Gastrocnemius medialis (tissue), 4 donors: ENCODE data around the gene FCMR. TPM values are rescaled to one million over a fixed set of nuclear protein-coding genes. Genes with fewer than 3 reads are reported as not detected.

ENCODE experiments used
- ATAC-seq, 2 donors: fragments of 150-250 bp; one replicate each; pipeline ENCODE4 v1.9.1; 2016
- DNase-seq, 2 donors: peaks; one replicate each; pipeline ENCODE4 v3.0.0-alpha.2; 2019
- H3K27ac ChIP-seq, 4 donors: fragments of 200-600 bp; sonication (generic); 1 replicate in 1 of 4; 2 replicates in 3 of 4; pipeline ENCODE4 v1.5.1; 2016 to 2018; ENCODE audit warnings: mild to moderate bottlenecking in 2 of 4, moderate library complexity in 1 of 4
- H3K27me3 ChIP-seq, 3 donors: fragments of 200-600 bp; sonication (generic) in 2 of 3; 1 replicate in 1 of 3; 2 replicates in 2 of 3; pipeline versions ENCODE4 v1.5.1 to v1.6.0; 2016 to 2019; ENCODE audit warnings: mild to moderate bottlenecking in 1 of 3, moderate library complexity in 1 of 3
- H3K36me3 ChIP-seq, 2 donors: fragments of 200-600 bp; sonication (generic) in 1 of 2; one replicate each; pipeline ENCODE4 v1.5.1; 2017 to 2018
- H3K4me1 ChIP-seq, 2 donors: fragments of 200-600 bp; sonication (generic) in 1 of 2; one replicate each; pipeline ENCODE4 v1.5.1; 2016 to 2017; ENCODE audit warnings: mild to moderate bottlenecking in 2 of 2
- H3K4me3 ChIP-seq, 4 donors: fragments of 200-600 bp; sonication (generic) in 3 of 4; 1 replicate in 1 of 4; 2 replicates in 3 of 4; pipeline ENCODE4 v1.5.1; 2016 to 2019; ENCODE audit warnings: mild to moderate bottlenecking in 2 of 4
- H3K9me3 ChIP-seq, 3 donors: fragments of 200-600 bp; sonication (generic) in 2 of 3; 1 replicate in 1 of 3; 2 replicates in 2 of 3; pipeline ENCODE4 v1.5.1; 2016 to 2019
- POLR2A ChIP-seq, 2 donors: fragments of 450-650 bp; IDR thresholded peaks; one replicate each; pipeline ENCODE4 v1.6.1; 2017; ENCODE audit warnings: antibody characterized with exemption in 2 of 2, mild to moderate bottlenecking in 2 of 2, moderate library complexity in 2 of 2
- in situ Hi-C, 4 donors: fragments of 200-750 bp; cut with MboI; loops; one replicate each; pipeline versions ENCODE4 v1.15.0 to v1.8.0; 2017; ENCODE audit warnings: low sequenced_read_pairs in 4 of 4
- intact Hi-C: fragments of 100-400 bp; cut with DNase I; formaldehyde crosslinking; loops from one replicate; pipeline ENCODE4 v1.15.1; 2023; ENCODE audit warnings: low total_unique reads
- total RNA-seq, 4 donors: library from RNA; depleted of rRNA; stranded (reverse); fragments of >200 nt; gene quantifications; one replicate each; pipeline versions ENCODE4 v1.1.0 to v1.2.3, GENCODE V29; 2016
- TF ChIP-seq, protein P1 (sequence below), 5 experiments: fragments of 450-650 bp in 3 of 5; fragments of 200-600 bp in 2 of 5; sonication (generic) in 2 of 5; IDR thresholded peaks in 4 of 5; conservative IDR thresholded peaks in 1 of 5; 1 replicate in 4 of 5; 2 replicates in 1 of 5; pipeline ENCODE4 v1.5.1; 2016 to 2019; ENCODE audit warnings: antibody characterized with exemption in 5 of 5, mild to moderate bottlenecking in 3 of 5, moderate library complexity in 3 of 5

FCMR gene
- total RNA-seq, 4 donors from 2014 or later = 2.1 to 10.2 (median 4.7) TPM

DNA sequence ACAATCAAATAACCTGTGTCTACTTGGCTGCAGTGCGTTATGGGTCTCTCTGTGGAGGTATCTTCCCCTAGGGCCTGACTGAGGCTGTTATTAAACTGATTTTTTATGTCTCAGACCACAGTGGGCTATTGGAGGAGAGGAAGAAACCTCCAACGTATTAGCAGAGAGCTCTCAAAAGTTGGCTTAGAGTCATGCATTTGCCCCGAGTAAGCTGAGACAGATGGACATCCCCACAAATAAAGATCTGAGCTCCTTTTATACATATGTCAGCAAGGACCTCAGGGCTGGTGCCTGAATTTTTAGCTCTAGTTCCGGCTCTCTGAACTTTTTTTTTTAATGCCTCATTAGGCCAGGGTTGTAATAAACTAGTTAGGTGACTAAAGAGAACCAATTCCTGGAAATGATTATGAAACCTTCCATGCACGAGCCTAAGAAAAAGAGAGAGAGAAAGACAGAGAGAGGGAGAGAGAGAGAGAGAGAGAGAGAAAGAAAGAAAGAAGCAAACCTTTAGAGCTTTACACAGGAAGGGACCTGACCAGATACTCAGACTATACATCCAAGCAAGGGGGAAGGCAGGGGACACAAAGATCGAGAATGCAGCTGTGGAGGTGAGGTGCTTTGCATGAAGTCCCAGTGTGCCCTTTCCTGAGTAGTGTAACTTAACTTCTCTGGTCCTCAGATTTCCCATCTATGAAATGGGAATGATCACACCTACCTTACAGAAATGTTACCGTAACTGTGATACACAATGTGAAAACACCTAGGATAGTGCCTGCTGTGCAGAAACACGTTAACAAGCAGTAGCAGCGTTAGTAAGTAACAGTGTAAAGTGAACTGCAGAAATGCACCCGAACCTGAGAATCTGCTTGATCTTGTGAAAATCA, 33.0 kb upstream of the FCMR start:
- ATAC-seq = no peak
- TF ChIP-seq POLR2A (IDR thresholded peaks at IDR 0.05) = no peak
- TF ChIP-seq, protein P1, sequence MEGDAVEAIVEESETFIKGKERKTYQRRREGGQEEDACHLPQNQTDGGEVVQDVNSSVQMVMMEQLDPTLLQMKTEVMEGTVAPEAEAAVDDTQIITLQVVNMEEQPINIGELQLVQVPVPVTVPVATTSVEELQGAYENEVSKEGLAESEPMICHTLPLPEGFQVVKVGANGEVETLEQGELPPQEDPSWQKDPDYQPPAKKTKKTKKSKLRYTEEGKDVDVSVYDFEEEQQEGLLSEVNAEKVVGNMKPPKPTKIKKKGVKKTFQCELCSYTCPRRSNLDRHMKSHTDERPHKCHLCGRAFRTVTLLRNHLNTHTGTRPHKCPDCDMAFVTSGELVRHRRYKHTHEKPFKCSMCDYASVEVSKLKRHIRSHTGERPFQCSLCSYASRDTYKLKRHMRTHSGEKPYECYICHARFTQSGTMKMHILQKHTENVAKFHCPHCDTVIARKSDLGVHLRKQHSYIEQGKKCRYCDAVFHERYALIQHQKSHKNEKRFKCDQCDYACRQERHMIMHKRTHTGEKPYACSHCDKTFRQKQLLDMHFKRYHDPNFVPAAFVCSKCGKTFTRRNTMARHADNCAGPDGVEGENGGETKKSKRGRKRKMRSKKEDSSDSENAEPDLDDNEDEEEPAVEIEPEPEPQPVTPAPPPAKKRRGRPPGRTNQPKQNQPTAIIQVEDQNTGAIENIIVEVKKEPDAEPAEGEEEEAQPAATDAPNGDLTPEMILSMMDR (IDR thresholded peaks at IDR 0.05 in 4 of 5, conservative IDR thresholded peaks at IDR 0.05 in 1 of 5) = no peak
- intact Hi-C loops (no loop called here), in situ Hi-C loops (no loop called here)
- Histone ChIP-seq H3K27me3 (no peaks in the 10 kb centered on the region), H3K27ac (no peak overlapping the region), H3K4me3 (no peak overlapping the region), H3K9me3 (no peaks in the 10 kb centered on the region), H3K36me3 (no peaks in the 10 kb centered on the region), H3K4me1 (no peaks in the 10 kb centered on the region)
- no peak for DNase-seq

DNA sequence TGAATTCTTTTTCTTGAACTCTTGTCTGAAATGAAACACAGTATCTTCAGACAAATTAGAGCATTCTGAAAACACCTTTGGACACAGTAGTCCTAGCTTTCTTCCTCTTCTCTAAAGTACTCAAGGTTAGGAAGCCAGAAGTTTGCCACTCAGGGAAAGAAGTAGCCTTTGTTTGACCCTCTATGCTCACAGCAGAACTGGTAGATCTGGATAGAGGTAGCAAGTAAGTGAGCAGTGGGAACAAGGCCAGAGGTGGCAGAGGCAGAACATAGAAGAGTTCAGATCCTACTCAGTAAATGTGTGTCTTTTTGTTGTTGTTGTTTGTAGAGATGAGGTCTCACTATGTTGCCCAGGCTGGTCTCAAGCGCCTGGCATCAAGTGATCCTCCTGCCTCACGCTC, 31.9 kb upstream of the FCMR start:
- no peaks in the 10 kb centered on the region for H3K27me3 ChIP-seq
- no peak for ATAC-seq
- no peak for DNase-seq
- intact Hi-C loops = no loop called here
- H3K4me3 ChIP-seq = no peak overlapping the region
- H3K27ac ChIP-seq = no peak overlapping the region
- H3K9me3 ChIP-seq = no peaks in the 10 kb centered on the region
- H3K4me1 ChIP-seq = no peaks in the 10 kb centered on the region
- in situ Hi-C loops = no loop called here
- TF ChIP-seq, protein P1 (IDR thresholded peaks at IDR 0.05 in 4 of 5, conservative IDR thresholded peaks at IDR 0.05 in 1 of 5) = no peak
- TF ChIP-seq POLR2A (IDR thresholded peaks at IDR 0.05) = no peak
- H3K36me3 ChIP-seq = no peaks in the 10 kb centered on the region

DNA sequence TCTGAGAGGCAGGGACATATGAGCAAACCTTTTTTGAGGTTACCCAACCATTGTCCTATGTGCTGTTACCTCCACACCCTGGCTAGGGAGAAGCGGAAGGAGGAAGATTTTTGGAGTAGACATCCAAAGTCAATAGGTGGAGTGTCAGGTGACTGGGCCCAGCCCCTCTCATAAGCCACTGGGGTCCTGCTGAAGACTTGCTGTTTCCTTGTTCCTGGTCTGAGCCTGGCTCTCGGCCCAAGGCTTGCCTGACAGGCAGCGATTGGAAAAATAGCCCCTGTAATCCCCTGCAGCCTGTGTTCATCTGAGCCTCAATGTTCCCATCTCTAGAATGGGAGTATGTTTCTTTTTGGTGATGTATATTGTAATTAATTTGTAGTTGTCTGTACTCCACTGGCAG, 31.4 kb upstream of the FCMR start:
- Histone ChIP-seq H3K4me1 (no peaks in the 10 kb centered on the region), H3K4me3 (no peak overlapping the region), H3K9me3 (no peaks in the 10 kb centered on the region), H3K27me3 (no peaks in the 10 kb centered on the region), H3K36me3 (no peaks in the 10 kb centered on the region), H3K27ac (no peak overlapping the region)
- intact Hi-C loops = no loop called here
- DNase-seq (no peak), ATAC-seq (no peak)
- no peak for TF ChIP-seq POLR2A (IDR thresholded peaks at IDR 0.05)
- TF ChIP-seq, protein P1 (IDR thresholded peaks at IDR 0.05 in 4 of 5, conservative IDR thresholded peaks at IDR 0.05 in 1 of 5) = no peak
- in situ Hi-C loops = no loop called here

DNA sequence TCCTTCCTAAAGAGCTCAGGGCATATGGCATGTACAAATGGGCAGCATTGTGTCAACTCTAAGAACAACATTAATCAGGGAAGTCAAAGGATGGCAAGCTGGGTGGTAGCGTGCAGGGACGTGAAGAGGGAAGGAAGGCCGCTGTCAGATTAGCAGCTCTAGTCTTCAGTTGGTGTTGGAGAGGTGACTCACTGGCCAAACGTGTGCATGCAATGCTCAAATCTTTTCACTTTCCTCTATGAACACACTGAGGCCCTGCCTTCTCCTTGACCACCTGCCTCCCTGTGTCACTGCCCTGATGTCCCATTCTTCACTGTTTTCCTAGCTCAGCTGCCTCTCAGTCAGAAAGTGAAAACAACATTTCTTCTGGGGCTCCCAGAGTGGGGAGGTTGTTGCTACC, 30.4 kb upstream of the FCMR start:
- TF ChIP-seq, protein P1 (IDR thresholded peaks at IDR 0.05 in 4 of 5, conservative IDR thresholded peaks at IDR 0.05 in 1 of 5) = no peak
- TF ChIP-seq POLR2A (IDR thresholded peaks at IDR 0.05) = no peak
- in situ Hi-C loops = no loop called here
- H3K27me3 ChIP-seq = peaks cover 0 to 2% (median 0%) of the 10 kb centered on the region in 3 donors

More for the DNA sequence above, 30.4 kb upstream of the FCMR start:
- Histone ChIP-seq H3K9me3 (no peaks in the 10 kb centered on the region), H3K36me3 (no peaks in the 10 kb centered on the region), H3K4me1 (no peaks in the 10 kb centered on the region), H3K4me3 (no peak overlapping the region), H3K27ac (no peak overlapping the region)
- DNase-seq (no peak), ATAC-seq (no peak)
- intact Hi-C loops = no loop called here
